ENCODE results near the gene ZNF622.
"Not testable (repeated sequence)": the region's sequence is repeated elsewhere in the genome, so short reads cannot be mapped to it uniquely, and the experiment has no call there.

ZNF622 gene

GRCh38 chr5:16480144-16480543 lies 14.5 kb upstream of the ZNF622 start:
- DNase-seq (ENCODE audit: low read depth): no peak

DNA sequence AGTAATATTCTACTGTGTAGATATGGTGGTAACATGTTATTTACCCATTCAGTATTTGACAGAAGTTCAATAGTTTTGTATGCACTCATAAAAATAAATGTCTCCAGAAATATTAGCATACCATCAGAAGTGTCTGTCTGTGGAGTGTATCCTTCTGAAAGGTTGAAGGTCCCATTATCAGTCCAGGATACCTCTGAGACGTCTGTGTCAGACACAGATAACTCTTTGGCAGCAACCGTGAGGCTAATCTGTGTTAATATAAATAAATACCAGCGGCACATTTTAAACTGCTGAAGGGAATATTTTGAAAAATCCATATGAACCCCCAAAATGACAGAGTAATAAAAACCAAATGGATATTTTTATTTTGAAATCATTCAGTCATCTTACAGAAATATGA lies 11.9 kb upstream of the ZNF622 start:
- DNase-seq (ENCODE audit: low read depth): no peak

- DNase-seq (ENCODE audit: low read depth): not testable (repeated sequence)
These were observed 10.8 kb upstream of the ZNF622 start for GRCh38 chr5:16476417-16476816.

GRCh38 chr5:16471387-16471786 lies 5.8 kb upstream of the ZNF622 start:
- no peak for DNase-seq (ENCODE audit: low read depth)

DNA sequence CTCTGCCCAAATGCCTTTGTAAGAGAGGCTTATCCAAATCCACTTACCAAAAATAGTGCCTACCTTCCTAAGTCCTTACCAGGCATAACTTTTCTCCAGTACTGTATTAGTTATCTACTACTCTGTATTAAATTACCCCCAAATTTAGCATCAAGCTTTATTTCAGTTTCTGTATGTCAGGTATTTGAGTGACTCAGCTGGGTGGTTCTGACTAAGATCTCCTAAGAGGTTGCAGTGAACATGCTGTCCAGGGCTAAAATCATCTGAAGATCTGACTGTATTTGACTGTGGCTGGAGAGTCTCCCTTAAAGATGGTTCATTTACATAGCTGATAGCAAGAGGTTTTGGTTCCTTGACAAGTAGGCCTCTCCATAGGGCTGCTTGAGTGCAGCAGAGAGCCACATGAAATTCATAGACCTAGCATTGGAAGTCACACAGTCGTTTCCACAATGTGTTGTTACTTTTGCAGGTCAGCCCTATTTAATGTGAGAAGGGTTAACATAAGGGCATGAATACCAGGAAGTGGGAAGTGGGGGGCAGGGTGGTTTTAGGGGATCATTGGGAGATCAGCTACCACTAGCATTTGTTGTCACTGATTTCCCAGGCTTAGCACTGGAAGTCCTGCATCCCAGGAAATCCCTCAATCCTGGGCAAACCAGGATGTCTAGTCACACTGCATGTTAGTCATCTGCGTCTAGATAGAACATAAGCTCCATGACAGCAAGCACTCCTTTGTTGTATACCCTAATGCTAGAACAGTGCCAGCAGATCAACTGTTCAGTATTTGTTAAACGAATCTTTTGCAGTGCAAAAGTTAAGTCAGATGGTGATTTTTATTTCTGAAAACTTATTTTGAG lies 2.0 kb upstream of the ZNF622 start:
- no peak for DNase-seq (ENCODE audit: low read depth)

DNA sequence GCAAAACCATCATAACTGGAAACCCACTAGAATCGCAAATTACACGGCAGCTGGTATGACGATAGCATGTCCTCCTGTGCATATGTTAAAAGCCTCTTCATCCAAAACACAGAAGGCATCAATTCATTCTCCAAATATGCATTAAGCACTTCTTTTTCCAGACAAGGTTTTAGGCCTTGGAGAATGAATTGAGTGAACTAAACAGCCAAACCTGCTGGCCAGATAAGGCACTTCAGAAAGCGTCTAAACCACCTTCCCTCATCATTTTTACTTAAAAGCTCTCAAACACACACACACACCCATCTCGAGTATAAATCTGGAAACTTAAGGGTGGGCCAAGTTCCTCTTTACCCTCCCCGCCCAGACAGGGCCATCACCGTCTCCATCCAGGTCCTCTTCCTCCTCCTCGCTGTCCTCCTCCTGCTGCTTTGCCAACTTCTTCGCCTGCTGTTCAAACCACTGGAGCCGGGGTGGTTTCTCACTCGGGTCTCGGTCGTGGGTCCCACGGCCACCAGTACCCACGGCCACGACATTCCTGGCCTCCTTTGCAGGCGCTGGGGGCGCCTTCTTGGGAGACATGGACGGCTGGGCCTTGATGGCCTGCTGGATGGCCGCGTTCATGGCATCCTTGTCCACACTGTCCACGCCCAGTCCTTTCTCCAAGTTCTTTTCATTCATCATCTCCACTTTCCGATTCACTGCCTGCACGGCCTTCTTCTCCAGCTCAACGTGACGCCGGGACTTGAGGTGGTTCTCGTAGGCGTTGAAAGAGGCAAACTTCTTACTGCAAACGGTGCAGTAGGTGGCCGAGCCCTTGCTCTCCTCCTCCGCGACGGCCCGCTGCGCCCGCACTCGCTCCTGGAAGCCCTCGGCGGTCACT lies 696 bp downstream of the ZNF622 start:
- no peak for DNase-seq (ENCODE audit: low read depth)

DNA sequence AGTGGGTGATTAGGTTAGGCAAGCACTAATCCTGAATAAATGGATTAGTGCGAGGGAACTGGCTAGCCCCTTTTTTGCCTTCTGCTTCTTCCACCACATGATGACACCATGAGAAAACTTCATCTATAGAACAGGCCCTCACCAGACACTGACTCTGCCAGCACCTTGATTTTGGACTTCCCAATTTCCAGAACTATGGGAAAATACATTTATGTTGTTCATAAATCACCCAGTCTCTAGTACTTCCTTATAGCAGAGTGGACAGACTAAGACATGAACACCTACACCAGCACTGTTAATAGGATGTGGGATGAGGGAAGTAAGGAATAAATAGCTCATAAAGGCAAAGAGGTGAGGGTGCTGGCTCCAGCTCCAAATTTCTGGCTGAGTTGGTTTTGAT lies 1.4 kb downstream of the ZNF622 start:
- DNase-seq (ENCODE audit: low read depth): no peak

DNA sequence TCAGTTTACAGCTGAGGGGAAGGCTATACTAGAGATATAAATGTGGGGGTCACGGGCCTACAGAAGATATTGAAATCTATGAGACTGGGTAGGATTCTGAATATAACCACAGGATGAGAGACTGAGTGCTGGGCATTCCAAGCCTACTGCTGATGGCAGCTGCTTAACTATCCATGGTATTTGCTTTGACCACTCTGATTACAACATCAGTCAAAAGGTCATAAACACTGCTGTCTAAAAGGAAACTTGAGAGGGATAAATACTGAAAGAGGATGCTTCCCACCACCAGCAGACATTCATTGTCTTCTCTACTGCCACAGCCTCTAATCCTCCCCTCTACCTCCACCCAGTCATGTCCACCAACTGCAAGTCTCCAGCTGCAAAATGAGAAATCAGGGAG lies 3.8 kb downstream of the ZNF622 start:
- no peak for DNase-seq (ENCODE audit: low read depth)

DNA sequence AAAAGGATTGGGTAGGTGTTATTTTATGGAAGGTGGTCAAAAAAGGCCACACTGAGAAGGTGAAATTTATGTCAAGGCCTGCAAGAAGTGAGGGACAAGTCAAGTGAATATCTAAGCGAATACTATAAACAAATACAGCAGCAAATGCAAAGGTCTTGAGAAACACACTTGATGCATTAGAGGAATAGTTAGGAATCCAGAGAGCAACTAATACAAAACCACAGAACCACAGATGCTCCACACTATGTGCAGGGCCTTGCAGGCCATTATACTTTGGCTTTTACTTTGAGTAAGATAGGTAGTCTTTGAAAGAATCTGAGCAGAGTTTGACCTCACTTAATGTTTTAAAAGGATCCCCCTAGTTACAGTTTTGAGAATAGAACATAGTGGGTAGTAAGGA lies 4.6 kb downstream of the ZNF622 start:
- DNase-seq (ENCODE audit: low read depth): no peak

DNA sequence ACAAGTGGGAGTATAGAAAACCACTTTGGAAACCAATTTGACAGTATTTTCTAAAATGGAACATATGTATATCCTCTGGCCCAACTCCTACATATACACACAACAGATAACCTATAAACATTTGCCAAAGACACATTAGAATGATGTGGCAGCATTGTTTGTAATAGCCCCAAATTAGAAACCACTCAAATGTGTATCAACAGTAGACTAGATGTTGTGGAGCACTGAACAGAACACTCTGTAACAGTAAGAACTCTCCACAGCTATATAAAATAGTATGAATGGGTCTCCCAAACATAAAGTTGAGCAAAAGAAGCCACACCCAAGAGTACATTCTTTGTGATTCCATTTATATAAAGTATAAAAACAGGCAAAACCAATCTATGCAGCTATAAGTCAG lies 6.1 kb downstream of the ZNF622 start:
- DNase-seq (ENCODE audit: low read depth): no peak

GRCh38 chr5:16457853-16458252 lies 7.7 kb downstream of the ZNF622 start:
- DNase-seq (ENCODE audit: low read depth): no peak

GRCh38 chr5:16457451-16457850 lies 8.1 kb downstream of the ZNF622 start:
- no peak for DNase-seq (ENCODE audit: low read depth)

GRCh38 chr5:16456103-16456832 lies 9.3 kb downstream of the ZNF622 start:
- no peak for DNase-seq (ENCODE audit: low read depth)

DNA sequence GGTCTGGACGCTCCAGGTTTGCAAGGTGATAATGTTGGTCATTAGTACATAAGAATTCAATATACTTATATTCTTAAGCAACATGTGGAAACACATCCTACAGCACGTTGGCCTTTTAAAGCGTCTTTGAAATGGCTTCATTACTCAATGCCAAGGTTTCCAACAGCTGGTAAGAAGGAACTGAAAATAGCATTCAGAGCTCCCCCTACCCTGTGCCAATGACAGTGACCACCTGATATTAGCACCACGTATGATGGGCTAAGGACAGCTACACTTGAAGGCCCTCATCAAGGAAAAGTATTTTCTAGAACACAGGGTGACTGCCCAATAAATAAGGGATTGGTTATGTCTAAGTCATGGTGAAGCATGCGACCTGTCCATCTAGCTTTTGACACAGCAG lies 9.9 kb downstream of the ZNF622 start:
- no peak for DNase-seq (ENCODE audit: low read depth)

DNA sequence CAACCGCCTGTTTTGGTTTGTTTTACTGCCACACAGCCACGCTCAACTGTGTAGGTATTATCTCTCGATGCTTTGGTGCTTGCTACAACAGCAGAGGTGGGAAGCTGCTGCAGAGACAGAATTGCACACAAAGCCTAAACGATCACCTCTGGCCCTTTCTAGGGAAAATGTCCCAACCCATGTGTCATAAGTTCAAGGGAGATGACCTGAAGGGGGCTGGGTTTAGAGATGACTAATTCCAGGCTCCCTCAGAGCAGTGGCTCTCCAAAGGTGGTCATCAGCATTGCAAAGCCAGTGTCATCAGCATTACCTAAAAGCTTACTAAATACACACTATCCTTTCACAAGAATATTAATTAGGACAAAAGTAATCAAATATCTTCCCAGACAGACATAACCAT lies 10.9 kb downstream of the ZNF622 start:
- DNase-seq (ENCODE audit: low read depth): no peak

DNA sequence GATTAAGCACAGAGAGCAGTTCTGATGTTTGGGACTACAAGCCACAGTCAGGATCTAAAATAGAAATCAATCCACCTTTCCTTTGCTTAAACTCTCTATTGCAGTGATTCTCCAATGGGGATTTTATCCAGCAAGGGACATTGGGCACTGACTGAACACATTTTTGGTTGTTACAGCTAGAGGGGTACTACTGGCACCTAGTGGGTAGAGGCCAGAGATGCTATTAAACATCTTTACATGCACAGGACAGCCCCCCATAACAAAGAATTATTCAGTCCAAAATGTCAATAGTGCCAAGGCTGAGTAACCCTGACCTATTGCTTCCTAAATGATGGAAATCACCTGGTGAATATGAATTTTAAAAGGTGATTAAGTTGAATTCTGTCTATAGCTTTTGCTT lies 12.0 kb downstream of the ZNF622 start:
- no peak for DNase-seq (ENCODE audit: low read depth)

DNA sequence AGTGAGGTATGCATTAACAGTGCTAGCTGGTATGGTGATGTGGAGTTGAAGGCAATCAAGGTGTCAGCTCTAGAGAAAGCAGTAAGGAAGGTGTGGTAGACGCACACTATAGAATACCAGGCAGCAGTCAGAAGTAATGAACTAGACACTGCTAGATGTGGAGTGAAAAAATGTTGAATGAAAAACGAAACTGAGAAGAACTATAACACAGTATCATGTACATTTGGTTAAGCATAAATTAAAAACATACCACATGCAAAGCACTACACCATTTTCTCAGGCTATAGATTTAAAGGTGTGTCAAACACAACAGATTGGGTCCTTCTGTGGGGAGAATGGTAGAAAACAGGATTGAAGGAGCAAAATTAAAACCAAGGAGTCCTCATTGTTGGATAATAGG lies 15.4 kb downstream of the ZNF622 start:
- DNase-seq (ENCODE audit: low read depth): no peak

GRCh38 chr5:16446993-16447392 lies 18.6 kb downstream of the ZNF622 start:
- DNase-seq (ENCODE audit: low read depth): no peak

- no peak for DNase-seq (ENCODE audit: low read depth)
These were observed 27.6 kb downstream of the ZNF622 start for GRCh38 chr5:16437977-16438376.

GRCh38 chr5:16436065-16436682 lies 29.4 kb downstream of the ZNF622 start:
- DNase-seq (ENCODE audit: low read depth): not testable (repeated sequence)

GRCh38 chr5:16431490-16431889 lies 34.1 kb downstream of the ZNF622 start:
- no peak for DNase-seq (ENCODE audit: low read depth)
